PFSK-1 (cell line): ENCODE results near the gene RAD51D.

ENCODE experiments used
- FOXP2 ChIP-seq: optimal IDR thresholded peaks from 2 replicates; pipeline ENCODE3; 2011; ENCODE audit warnings: borderline replicate concordance, control low read depth, inconsistent platforms; ENCODE audit not compliant: insufficient read depth; ENCODE audit errors: extremely low read length, extremely low read depth
- POLR2AphosphoS5 ChIP-seq: IDR thresholded peaks from 2 replicates; pipeline ENCODE4 v1.6.1; 2012; ENCODE audit warnings: low read depth, mild to moderate bottlenecking, control low read depth, low read length, moderate library complexity
- REST ChIP-seq, 2 experiments: IDR thresholded peaks; 2 replicates each; pipeline versions ENCODE4 v1.6.1 to v1.8.0; 2011 to 2012; ENCODE audit warnings: low read depth in 2 of 2, low read length in 2 of 2, control low read depth in 1 of 2, inconsistent platforms in 1 of 2, mild to moderate bottlenecking in 1 of 2, moderate library complexity in 1 of 2; ENCODE audit not compliant: insufficient read depth in 1 of 2
- SIN3A ChIP-seq: IDR thresholded peaks from 2 replicates; pipeline ENCODE4 v1.6.1; 2012; ENCODE audit warnings: mild to moderate bottlenecking, low read length, moderate library complexity, borderline replicate concordance; ENCODE audit not compliant: insufficient read depth
- TAF1 ChIP-seq: IDR thresholded peaks from 2 replicates; pipeline ENCODE4 v1.6.1; 2012; ENCODE audit warnings: low read length, control low read depth, borderline replicate concordance; ENCODE audit not compliant: insufficient read depth

- TF ChIP-seq TAF1: no peak
- no peak for TF ChIP-seq POLR2AphosphoS5
- no peak for TF ChIP-seq SIN3A
- no peak for TF ChIP-seq REST (IDR thresholded peaks at IDR 0.05; ENCODE audit: insufficient read depth in 1 of 2, low read depth in 2 of 2, low read length in 2 of 2)
- no peak for TF ChIP-seq FOXP2
Measured at GRCh38 chr17:35073183-35073790, 46.4 kb downstream of the RAD51D start.
